ENCODE data around the gene CYSLTR1. TPM values are rescaled to one million over a fixed set of nuclear protein-coding genes. Genes with fewer than 3 reads are reported as not detected.

CYSLTR1 gene
- total RNA-seq, 1 experiment from 2014 or later, result not detected

GRCh38 chrX:78331708-78332107 is 4.3 kb upstream of the CYSLTR1 start:
- ChIA-PET POLR2A (no interaction called here), CTCF (no interaction called here)
- no TSS peak for BruUV-seq (replicated peaks)
- H3K4me3 ChIP-seq (ENCODE audit: low read depth, low read length), result no peak overlapping the region
- H3K9me3 ChIP-seq, result no peaks in the 10 kb centered on the region
- no peaks in the 10 kb centered on the region for H3K27me3 ChIP-seq (replicated peaks; ENCODE audit: control insufficient read depth, insufficient read depth, low read length)
- no peaks in the 10 kb centered on the region for H3K36me3 ChIP-seq (ENCODE audit: control insufficient read depth, insufficient read depth, low read length)
- intact Hi-C loops (cut with micrococcal nuclease; ENCODE audit: unreplicated experiment), result no loop called here
- H3K4me1 Mint-ChIP-seq (ENCODE audit: low read depth, unreplicated experiment), result no peaks in the 10 kb centered on the region
- H3K27me3 Mint-ChIP-seq (ENCODE audit: insufficient read depth, unreplicated experiment), result peaks cover 2% of the 10 kb centered on the region
- H3K4me3 Mint-ChIP-seq (ENCODE audit: unreplicated experiment), result no peak overlapping the region
- H3K9me3 Mint-ChIP-seq (ENCODE audit: unreplicated experiment), result no peaks in the 10 kb centered on the region
- DNase-seq, result no peak
- no peak overlapping the region for H3K27ac Mint-ChIP-seq (ENCODE audit: unreplicated experiment)
- H3K4me1 ChIP-seq, result no peaks in the 10 kb centered on the region
- no peak for TF ChIP-seq CTCF (IDR thresholded peaks at IDR 0.05; ENCODE audit: insufficient read depth in 1 of 2, low read depth in 1 of 2, low read length in 1 of 2, severe bottlenecking in 1 of 2, unreplicated experiment in 1 of 2)
- H3K36me3 Mint-ChIP-seq (ENCODE audit: insufficient read depth, unreplicated experiment), result no peaks in the 10 kb centered on the region

DNA sequence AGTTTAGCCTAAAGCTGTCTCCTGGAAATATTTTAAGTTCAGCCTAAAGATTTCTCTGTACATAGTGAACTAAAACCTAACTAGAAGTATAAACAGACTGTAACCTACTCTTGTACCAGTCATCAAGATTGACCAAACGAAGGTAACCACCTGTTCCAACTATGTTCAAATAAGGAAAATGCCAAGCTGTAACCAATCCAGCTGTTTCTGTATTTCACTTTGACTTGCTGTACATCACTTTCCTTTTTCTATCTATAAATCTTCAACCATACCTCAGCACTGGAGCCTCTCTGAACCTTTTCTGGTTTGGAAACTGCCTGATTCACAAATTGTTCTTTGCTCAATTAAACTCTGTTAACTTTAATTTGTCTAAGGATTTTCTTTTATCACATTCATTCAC is 3.1 kb upstream of the CYSLTR1 start:
- POLR2A ChIA-PET, result no interaction called here
- CTCF ChIA-PET, result no interaction called here
- Mint-ChIP-seq H3K4me1 (ENCODE audit: low read depth, unreplicated experiment) (no peaks in the 10 kb centered on the region), H3K9me3 (ENCODE audit: unreplicated experiment) (no peaks in the 10 kb centered on the region), H3K27me3 (ENCODE audit: insufficient read depth, unreplicated experiment) (peaks cover 2% of the 10 kb centered on the region), H3K4me3 (ENCODE audit: unreplicated experiment) (no peak overlapping the region), H3K27ac (ENCODE audit: unreplicated experiment) (no peak overlapping the region), H3K36me3 (ENCODE audit: insufficient read depth, unreplicated experiment) (no peaks in the 10 kb centered on the region)
- Histone ChIP-seq H3K27me3 (replicated peaks; ENCODE audit: control insufficient read depth, insufficient read depth, low read length) (no peaks in the 10 kb centered on the region), H3K36me3 (ENCODE audit: control insufficient read depth, insufficient read depth, low read length) (no peaks in the 10 kb centered on the region), H3K9me3 (no peaks in the 10 kb centered on the region), H3K4me1 (no peaks in the 10 kb centered on the region), H3K4me3 (ENCODE audit: low read depth, low read length) (no peak overlapping the region)
- no TSS peak for BruUV-seq (replicated peaks)
- TF ChIP-seq CTCF (IDR thresholded peaks at IDR 0.05; ENCODE audit: insufficient read depth in 1 of 2, low read depth in 1 of 2, low read length in 1 of 2, severe bottlenecking in 1 of 2, unreplicated experiment in 1 of 2), result no peak
- intact Hi-C loops (cut with micrococcal nuclease; ENCODE audit: unreplicated experiment), result no loop called here
- no peak for DNase-seq

DNA sequence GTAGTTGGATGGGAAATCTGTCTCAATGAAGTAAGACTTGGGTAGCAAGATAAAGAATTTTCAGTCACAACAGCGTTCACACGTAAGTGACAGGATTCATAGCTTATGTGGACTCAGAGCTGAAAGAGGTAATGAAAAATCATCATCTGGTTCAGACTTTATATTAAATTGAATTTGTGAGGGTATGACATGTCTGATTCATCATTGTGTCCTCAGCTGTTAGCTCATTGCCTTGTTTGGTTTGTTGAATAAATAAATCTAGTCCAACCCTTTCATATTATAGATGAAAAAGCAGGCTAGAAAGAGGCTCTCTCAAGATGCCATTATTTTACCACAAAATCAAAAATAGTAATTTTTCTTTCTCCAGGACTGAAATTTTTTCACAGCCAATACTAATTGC is 2.7 kb upstream of the CYSLTR1 start:
- H3K27me3 Mint-ChIP-seq (ENCODE audit: insufficient read depth, unreplicated experiment), result peaks cover 2% of the 10 kb centered on the region
- CTCF ChIA-PET, result no interaction called here
- H3K4me3 Mint-ChIP-seq (ENCODE audit: unreplicated experiment), result no peak overlapping the region
- no peaks in the 10 kb centered on the region for H3K36me3 ChIP-seq (ENCODE audit: control insufficient read depth, insufficient read depth, low read length)
- no TSS peak for BruUV-seq (replicated peaks)
- H3K9me3 ChIP-seq, result no peaks in the 10 kb centered on the region
- intact Hi-C loops (cut with micrococcal nuclease; ENCODE audit: unreplicated experiment), result no loop called here
- no peak for TF ChIP-seq CTCF (IDR thresholded peaks at IDR 0.05; ENCODE audit: insufficient read depth in 1 of 2, low read depth in 1 of 2, low read length in 1 of 2, severe bottlenecking in 1 of 2, unreplicated experiment in 1 of 2)
- no peaks in the 10 kb centered on the region for H3K36me3 Mint-ChIP-seq (ENCODE audit: insufficient read depth, unreplicated experiment)
- no peaks in the 10 kb centered on the region for H3K4me1 ChIP-seq
- no peaks in the 10 kb centered on the region for H3K9me3 Mint-ChIP-seq (ENCODE audit: unreplicated experiment)
- no peak overlapping the region for H3K27ac Mint-ChIP-seq (ENCODE audit: unreplicated experiment)
- no peak for DNase-seq
- H3K27me3 ChIP-seq (replicated peaks; ENCODE audit: control insufficient read depth, insufficient read depth, low read length), result no peaks in the 10 kb centered on the region
- POLR2A ChIA-PET, result no interaction called here
- no peaks in the 10 kb centered on the region for H3K4me1 Mint-ChIP-seq (ENCODE audit: low read depth, unreplicated experiment)
- no peak overlapping the region for H3K4me3 ChIP-seq (ENCODE audit: low read depth, low read length)
